ENCODE measurements around the gene DPYD. TPM values are rescaled to one million over a fixed set of nuclear protein-coding genes. Genes with fewer than 3 reads are reported as not detected.

DPYD gene
- total RNA-seq, 1 donor from 2014 or later: 9.2 TPM

DNA sequence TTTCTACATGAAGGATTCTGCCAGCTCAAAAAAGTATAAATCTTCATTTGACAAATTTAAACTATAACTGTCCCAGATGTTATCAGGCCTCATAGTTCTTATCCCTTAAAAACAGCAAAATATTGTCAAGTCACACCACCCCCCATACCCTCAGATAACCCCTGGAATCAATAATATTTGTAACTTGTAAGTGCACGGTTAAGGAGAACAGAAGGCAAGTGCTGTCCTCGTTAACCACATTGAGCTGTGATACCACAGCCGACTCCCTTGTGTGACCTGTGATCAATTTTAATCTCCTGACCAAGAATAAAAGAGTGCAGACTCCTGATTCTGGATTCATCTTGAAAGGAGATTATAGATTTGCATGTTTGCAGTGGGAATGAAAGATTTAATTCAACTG lies 310.7 kb downstream of the DPYD start:
- no peak for DNase-seq
- intact Hi-C loops (cut with micrococcal nuclease): no loop called here
- TF ChIP-seq, protein P1, sequence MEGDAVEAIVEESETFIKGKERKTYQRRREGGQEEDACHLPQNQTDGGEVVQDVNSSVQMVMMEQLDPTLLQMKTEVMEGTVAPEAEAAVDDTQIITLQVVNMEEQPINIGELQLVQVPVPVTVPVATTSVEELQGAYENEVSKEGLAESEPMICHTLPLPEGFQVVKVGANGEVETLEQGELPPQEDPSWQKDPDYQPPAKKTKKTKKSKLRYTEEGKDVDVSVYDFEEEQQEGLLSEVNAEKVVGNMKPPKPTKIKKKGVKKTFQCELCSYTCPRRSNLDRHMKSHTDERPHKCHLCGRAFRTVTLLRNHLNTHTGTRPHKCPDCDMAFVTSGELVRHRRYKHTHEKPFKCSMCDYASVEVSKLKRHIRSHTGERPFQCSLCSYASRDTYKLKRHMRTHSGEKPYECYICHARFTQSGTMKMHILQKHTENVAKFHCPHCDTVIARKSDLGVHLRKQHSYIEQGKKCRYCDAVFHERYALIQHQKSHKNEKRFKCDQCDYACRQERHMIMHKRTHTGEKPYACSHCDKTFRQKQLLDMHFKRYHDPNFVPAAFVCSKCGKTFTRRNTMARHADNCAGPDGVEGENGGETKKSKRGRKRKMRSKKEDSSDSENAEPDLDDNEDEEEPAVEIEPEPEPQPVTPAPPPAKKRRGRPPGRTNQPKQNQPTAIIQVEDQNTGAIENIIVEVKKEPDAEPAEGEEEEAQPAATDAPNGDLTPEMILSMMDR (IDR thresholded peaks at IDR 0.05; ENCODE audit: borderline replicate concordance): no peak
- Histone ChIP-seq H3K4me3 (no peak overlapping the region), H3K36me3 (no peaks in the 10 kb centered on the region), H3K4me1 (no peaks in the 10 kb centered on the region), H3K27me3 (ENCODE audit: low read depth) (no peaks in the 10 kb centered on the region), H3K27ac (replicated peaks) (no peak overlapping the region), H3K9me3 (replicated peaks) (no peaks in the 10 kb centered on the region)

DNA sequence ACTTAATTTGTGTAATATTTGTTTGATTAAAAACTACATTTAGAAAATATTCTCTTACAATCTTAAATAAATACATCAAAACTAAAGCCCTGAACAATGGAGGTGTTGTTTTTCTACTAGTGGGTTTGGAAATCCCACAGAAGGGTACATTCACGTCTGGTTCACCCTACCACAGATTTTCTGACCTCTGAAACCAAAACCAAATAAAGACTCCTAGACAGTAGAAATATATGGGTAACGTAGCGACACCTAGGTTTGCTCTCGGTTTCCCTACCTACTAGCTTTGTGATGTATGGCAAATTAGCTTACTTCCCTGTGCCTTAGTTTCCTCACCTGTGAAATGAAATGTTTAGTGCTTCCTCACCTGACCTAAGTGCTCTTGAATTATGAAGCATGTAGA lies 312.6 kb downstream of the DPYD start:
- no peaks in the 10 kb centered on the region for H3K9me3 ChIP-seq (replicated peaks)
- no peak overlapping the region for H3K4me3 ChIP-seq
- H3K36me3 ChIP-seq: no peaks in the 10 kb centered on the region
- intact Hi-C loops (cut with micrococcal nuclease): no loop called here
- no peak overlapping the region for H3K27ac ChIP-seq (replicated peaks)
- DNase-seq: no peak
- no peaks in the 10 kb centered on the region for H3K27me3 ChIP-seq (ENCODE audit: low read depth)
- H3K4me1 ChIP-seq: no peaks in the 10 kb centered on the region
- TF ChIP-seq, protein P1 (IDR thresholded peaks at IDR 0.05; ENCODE audit: borderline replicate concordance): no peak

DNA sequence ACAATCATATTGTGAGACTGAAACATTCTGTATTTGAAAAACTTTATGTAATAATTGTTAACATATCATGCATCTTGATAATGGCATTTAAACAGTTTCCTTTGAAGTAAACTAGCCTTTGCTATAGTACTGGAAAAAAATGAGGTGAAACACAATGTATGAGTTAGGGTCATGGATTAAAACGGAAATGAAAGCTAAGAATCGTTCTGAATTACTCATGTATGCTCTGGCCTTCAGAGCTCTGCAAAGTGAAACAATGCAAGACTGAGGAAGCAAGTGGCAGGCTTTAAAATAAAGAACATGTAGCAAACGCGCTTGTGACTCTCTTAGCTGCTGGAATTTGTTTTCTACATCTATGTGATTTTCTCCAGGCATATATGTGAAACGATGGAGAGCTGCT lies 317.1 kb downstream of the DPYD start:
- no peaks in the 10 kb centered on the region for H3K9me3 ChIP-seq (replicated peaks)
- no peak overlapping the region for H3K27ac ChIP-seq (replicated peaks)
- intact Hi-C loops (cut with micrococcal nuclease): no loop called here
- no peaks in the 10 kb centered on the region for H3K27me3 ChIP-seq (ENCODE audit: low read depth)
- no peak overlapping the region for H3K4me3 ChIP-seq
- no peak for DNase-seq
- H3K36me3 ChIP-seq: no peaks in the 10 kb centered on the region
- no peaks in the 10 kb centered on the region for H3K4me1 ChIP-seq
- TF ChIP-seq, protein P1 (IDR thresholded peaks at IDR 0.05; ENCODE audit: borderline replicate concordance): no peak

DNA sequence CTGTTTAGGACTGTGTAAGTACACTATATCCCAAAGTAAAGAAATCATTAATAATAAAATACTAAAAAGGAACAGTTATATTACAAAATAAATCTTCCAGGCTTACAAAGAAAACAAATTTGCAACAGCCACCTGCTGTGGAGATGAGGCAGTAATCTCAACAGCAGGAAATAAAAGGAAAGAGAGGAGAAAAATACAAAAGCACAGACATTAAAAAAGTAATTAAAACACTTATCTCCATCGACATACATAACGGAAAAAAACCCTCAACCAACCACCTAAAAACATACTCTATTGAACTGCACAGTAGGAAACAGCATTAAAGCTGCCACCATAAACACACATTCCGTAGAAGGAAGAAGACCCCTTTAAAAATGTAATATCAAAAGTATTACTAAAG lies 317.6 kb downstream of the DPYD start:
- Histone ChIP-seq H3K27me3 (ENCODE audit: low read depth) (no peaks in the 10 kb centered on the region), H3K4me1 (no peaks in the 10 kb centered on the region), H3K36me3 (no peaks in the 10 kb centered on the region), H3K27ac (replicated peaks) (no peak overlapping the region), H3K9me3 (replicated peaks) (no peaks in the 10 kb centered on the region), H3K4me3 (no peak overlapping the region)
- intact Hi-C loops (cut with micrococcal nuclease): no loop called here
- no peak for DNase-seq
- TF ChIP-seq, protein P1 (IDR thresholded peaks at IDR 0.05; ENCODE audit: borderline replicate concordance): no peak

DNA sequence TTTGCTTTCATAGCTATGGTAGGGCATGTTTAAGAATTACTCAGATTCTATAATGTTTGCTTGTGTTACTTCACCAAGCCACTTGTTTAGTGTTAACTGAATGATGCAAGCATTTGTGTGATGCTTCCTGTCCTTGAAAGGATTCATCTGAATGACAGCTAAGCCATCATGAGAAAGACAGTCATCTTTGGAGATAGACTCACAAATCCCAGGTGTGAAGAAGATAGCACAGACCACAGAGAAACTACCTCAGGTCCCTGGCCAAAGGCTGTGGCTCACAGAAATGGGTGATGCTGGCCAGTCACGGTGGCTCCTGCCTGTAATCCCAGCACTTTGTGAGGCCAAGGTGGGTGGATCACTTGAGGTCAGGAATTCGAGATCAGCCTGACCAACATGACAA lies 321.4 kb downstream of the DPYD start:
- intact Hi-C loops (cut with micrococcal nuclease): no loop called here
- H3K4me1 ChIP-seq: no peaks in the 10 kb centered on the region
- TF ChIP-seq, protein P1 (IDR thresholded peaks at IDR 0.05; ENCODE audit: borderline replicate concordance): no peak
- H3K36me3 ChIP-seq: peaks cover 4% of the 10 kb centered on the region
- H3K27me3 ChIP-seq (ENCODE audit: low read depth): no peaks in the 10 kb centered on the region
- H3K4me3 ChIP-seq: no peak overlapping the region
- no peak for DNase-seq
- no peaks in the 10 kb centered on the region for H3K9me3 ChIP-seq (replicated peaks)
- no peak overlapping the region for H3K27ac ChIP-seq (replicated peaks)

GRCh38 chr1:97593192-97593591 lies 327.6 kb downstream of the DPYD start:
- Histone ChIP-seq H3K27me3 (ENCODE audit: low read depth) (no peaks in the 10 kb centered on the region), H3K4me3 (no peak overlapping the region), H3K36me3 (peaks cover 43% of the 10 kb centered on the region), H3K9me3 (replicated peaks) (no peaks in the 10 kb centered on the region), H3K4me1 (no peaks in the 10 kb centered on the region), H3K27ac (replicated peaks) (no peak overlapping the region)
- no peak for DNase-seq
- intact Hi-C loops (cut with micrococcal nuclease): no loop called here
- TF ChIP-seq, protein P1 (IDR thresholded peaks at IDR 0.05; ENCODE audit: borderline replicate concordance): no peak
